ENCODE measurements around the gene TNFRSF8. TPM values are rescaled to one million over a fixed set of nuclear protein-coding genes. Genes with fewer than 3 reads are reported as not detected.

The TNFRSF8 gene
- total and polyA plus RNA-seq, 9 of the 15 experiments (the other 6 are each of a cell fraction or from before 2014, with no cell fraction given) = 3.5 to 38.4 (median 17.1) TPM

- H3K9me1 ChIP-seq (ENCODE audit: control insufficient read depth, insufficient read depth, low read length) = no peaks in the 10 kb centered on the region
- ATAC-seq (no peak), DNase-seq (ENCODE audit: extremely low read depth in 1 of 4, low spot score in 3 of 4) (no peak), FAIRE-seq (no peak)
- H3K4me3 ChIP-seq = no peak overlapping the region
- no peaks in the 10 kb centered on the region for H3K27me3 ChIP-seq (ENCODE audit: control insufficient read depth in 2 of 2, insufficient read depth in 2 of 2, low read length in 2 of 2)
- H3K9me3 ChIP-seq (replicated peaks; ENCODE audit: control insufficient read depth, insufficient read depth, low read depth, low read length) = no peaks in the 10 kb centered on the region
- no peak overlapping the region for H3K27ac ChIP-seq (ENCODE audit: extremely low read depth, low read depth, low read length)
- no peak overlapping the region for H3K9ac ChIP-seq (ENCODE audit: insufficient read depth in 1 of 2, low read depth in 2 of 2, low read length in 2 of 2)
- in situ Hi-C loops (cut with MboI) (no loop called here), intact Hi-C loops (cut with micrococcal nuclease) (no loop called here)
- H3K4me1 ChIP-seq (replicated peaks in 1 of 2; ENCODE audit: control insufficient read depth in 2 of 2, insufficient read depth in 2 of 2, low read length in 2 of 2) = peaks cover 22 to 51% of the 10 kb centered on the region in 2 experiments
- no peak for TF ChIP-seq ZNF518B (CRISPR knock-in tag; IDR thresholded peaks at IDR 0.05)
- TF ChIP-seq ARID1B (IDR thresholded peaks at IDR 0.05) = 0 out of 2 replicates have a peak, but pooled peaks have one; percentile 1
- no peak overlapping the region for H3K4me2 ChIP-seq (ENCODE audit: insufficient read depth, low read length)
- ChIA-PET CTCF (ENCODE audit: low intra/inter-chr PET ratio) (no interaction called here), POLR2A (interaction anchor here (0.7 to 1.1 kb wide), 4 partner anchors 8 to 15 kb away, joined by 3 to 6 read pairs (median 4); no protein-coding TSS in a partner anchor)
- no peaks in the 10 kb centered on the region for H3K79me2 ChIP-seq (ENCODE audit: control insufficient read depth, insufficient read depth, low read length)
- H2AFZ ChIP-seq (ENCODE audit: low read depth, low read length) = peak overlapping the region; percentile 10; the same call in 1 of the 2 replicates
- BruUV-seq (replicated peaks) = no TSS peak
- H3K36me3 ChIP-seq (ENCODE audit: control insufficient read depth, insufficient read depth, low read length) = peaks cover 19% of the 10 kb centered on the region; the same call in 1 of the 3 replicates
- WGBS (ENCODE audit: insufficient coverage, low coverage, missing lambda C conversion rate) = 61% methylated on average over 8 of the region's 8 CpGs
- H4K20me1 ChIP-seq (replicated peaks; ENCODE audit: control insufficient read depth, insufficient read depth, low read length) = no peaks in the 10 kb centered on the region
Observed at GRCh38 chr1:12147201-12147701, 84.1 kb downstream of the TNFRSF8 start.
